HepG2 (cell line): Measurements from ENCODE around the gene NT5C3B. TPM values are rescaled to one million over a fixed set of nuclear protein-coding genes. Genes with fewer than 3 reads are reported as not detected.

Experiments
- AFF4 ChIP-seq: sonication (generic); formaldehyde crosslinking; IDR thresholded peaks from 2 replicates; pipeline ENCODE4 v1.4.0; 2020; ENCODE audit warnings: missing genetic modification reagents
- AKAP8 ChIP-seq: sonication (generic); formaldehyde crosslinking; IDR thresholded peaks from 2 replicates; pipeline ENCODE4 v1.5.1; 2020; ENCODE audit warnings: mild to moderate bottlenecking, missing genetic modification reagents
- ARID4A ChIP-seq: sonication (generic); formaldehyde crosslinking; IDR thresholded peaks from 2 replicates; pipeline ENCODE4 v1.5.0; 2020; ENCODE audit warnings: mild to moderate bottlenecking, missing genetic modification reagents, borderline replicate concordance
- CREM ChIP-seq, 2 experiments: sonication (generic) in 1 of 2; formaldehyde crosslinking in 1 of 2; IDR thresholded peaks; 2 replicates each; pipeline versions ENCODE4 v1.4.0 to v1.6.1; 2016 to 2020; ENCODE audit warnings: antibody characterized with exemption in 1 of 2, mild to moderate bottlenecking in 1 of 2, missing genetic modification reagents in 1 of 2
- HDAC1 ChIP-seq: sonication (generic); formaldehyde crosslinking; IDR thresholded peaks from 2 replicates; pipeline ENCODE4 v1.5.1; 2020; ENCODE audit warnings: mild to moderate bottlenecking, missing genetic modification reagents
- HNF4G ChIP-seq, 2 experiments: sonication (generic) in 1 of 2; formaldehyde crosslinking in 1 of 2; IDR thresholded peaks; 2 replicates each; pipeline versions ENCODE4 v1.4.0 to v1.6.1; 2011 to 2020; ENCODE audit warnings: borderline replicate concordance in 2 of 2, low read depth in 2 of 2, mild to moderate bottlenecking in 2 of 2, low read length in 1 of 2, missing genetic modification reagents in 1 of 2, moderate library complexity in 1 of 2
- KAT2B ChIP-seq: fragments of 150-350 bp; IDR thresholded peaks from 2 replicates; pipeline ENCODE4 v1.6.1; 2014; ENCODE audit warnings: low read depth, low read length, borderline replicate concordance
- KDM4B ChIP-seq: sonication (generic); formaldehyde crosslinking; IDR thresholded peaks from 2 replicates; pipeline ENCODE4 v1.4.0; 2020; ENCODE audit warnings: missing genetic modification reagents
- PAXIP1 ChIP-seq: sonication (generic); formaldehyde crosslinking; conservative IDR thresholded peaks from 2 replicates; pipeline ENCODE4 v1.4.0; 2020; ENCODE audit warnings: mild to moderate bottlenecking, missing genetic modification reagents, moderate library complexity
- SOX5 ChIP-seq: IDR thresholded peaks from 2 replicates; pipeline ENCODE4 v1.6.1; 2016; ENCODE audit warnings: borderline replicate concordance
- ZFX ChIP-seq: sonication (generic); formaldehyde crosslinking; IDR thresholded peaks from 2 replicates; pipeline ENCODE4 v1.4.0; 2020; ENCODE audit warnings: mild to moderate bottlenecking, low read depth, missing genetic modification reagents, moderate library complexity
- ZNF253 ChIP-seq: sonication (generic); formaldehyde crosslinking; IDR thresholded peaks from 2 replicates; pipeline ENCODE4 v1.8.0; 2022; ENCODE audit warnings: mild to moderate bottlenecking, missing genetic modification reagents, borderline replicate concordance
- ZNF256 ChIP-seq: sonication (generic); formaldehyde crosslinking; conservative IDR thresholded peaks from 2 replicates; pipeline ENCODE4 v1.4.0; 2020; ENCODE audit warnings: missing genetic modification reagents
- ZNF296 ChIP-seq: sonication (generic); formaldehyde crosslinking; conservative IDR thresholded peaks from 2 replicates; pipeline ENCODE4 v1.5.0; 2020; ENCODE audit warnings: mild to moderate bottlenecking, missing genetic modification reagents
- ZNF331 ChIP-seq: sonication (generic); formaldehyde crosslinking; IDR thresholded peaks from 2 replicates; pipeline ENCODE4 v1.4.0; 2020; ENCODE audit warnings: missing genetic modification reagents
- ZNF773 ChIP-seq: sonication (generic); formaldehyde crosslinking; IDR thresholded peaks from 2 replicates; pipeline ENCODE4 v1.4.0; 2020; ENCODE audit warnings: missing genetic modification reagents, borderline replicate concordance
- polyA plus RNA-seq, 8 experiments: library from polyadenylated mRNA; depleted of rRNA in 3 of 8; stranded (reverse) in 7 of 8; unstranded in 1 of 8; fragments of >200 nt; fragmentation: Illumina TruSeq in 4 of 8; extraction: Trizol in 4 of 8; gene quantifications; 2 replicates each; pipeline versions ENCODE4 v1.2.1 to v1.2.3, GENCODE V29; 2011 to 2016; ENCODE audit warnings: low read depth in 4 of 8, missing spikeins in 1 of 8, mixed read lengths in 1 of 8; ENCODE audit not compliant: insufficient read depth in 1 of 8
- total RNA-seq, 5 experiments: library from RNA; depleted of rRNA; stranded (reverse); fragments of >200 nt; fragmentation: Illumina TruSeq; extraction: Trizol; gene quantifications; 2 replicates each; pipeline ENCODE4 v1.2.3, GENCODE V29; 2016; ENCODE audit warnings: low read depth in 1 of 5

NT5C3B gene
- total and polyA plus RNA-seq, 2 of the 13 experiments (the other 11 are each of a cell fraction or from before 2014, with no cell fraction given): 104 to 126 TPM

GRCh38 chr17:41873559-41874292 lies 37.7 kb upstream of the NT5C3B start (continued):
- TF ChIP-seq PAXIP1 (CRISPR knock-in tag) (peak; percentile 81), AKAP8 (CRISPR knock-in tag) (peak; percentile 80; the same call in 1 of the 2 replicates), CREM (IDR thresholded peaks at IDR 0.05) (no peak), CREM (CRISPR knock-in tag; IDR thresholded peaks at IDR 0.05) (no peak), ZNF773 (no peak; the same call in 1 of the 2 replicates), ZFX (peak; percentile 52; the same call in 1 of the 2 replicates), KAT2B (peak; percentile 81; the same call in 1 of the 2 replicates), ZNF253 (no peak), ZNF331 (CRISPR knock-in tag) (no peak), ZNF296 (CRISPR knock-in tag) (0 out of 2 replicates have a peak, but pooled peaks have one; percentile 59), SOX5 (CRISPR knock-in tag) (no peak), HNF4G (IDR thresholded peaks at IDR 0.05; ENCODE audit: borderline replicate concordance, low read depth, low read length) (0 out of 2 replicates have a peak, but pooled peaks have one; percentile 41), HNF4G (CRISPR knock-in tag; IDR thresholded peaks at IDR 0.05; ENCODE audit: borderline replicate concordance, low read depth) (no peak), KDM4B (CRISPR knock-in tag) (no peak), HDAC1 (CRISPR knock-in tag) (peak; percentile 62; the same call in 1 of the 2 replicates), ARID4A (CRISPR knock-in tag) (peak; percentile 65; the same call in 1 of the 2 replicates), AFF4 (CRISPR knock-in tag) (no peak), ZNF256 (no peak)
